ENCODE results near the gene IL25. TPM values are rescaled to one million over a fixed set of nuclear protein-coding genes. Genes with fewer than 3 reads are reported as not detected.

Gene IL25
- total and polyA plus RNA-seq, 2 of the 8 experiments (the other 6 are each of a cell fraction or from before 2014, with no cell fraction given), result not detected

GRCh38 chr14:23324993-23325392, 47.6 kb upstream of the IL25 start:
- Histone ChIP-seq H3K4me1 (replicated peaks in 1 of 4; ENCODE audit: control insufficient read depth in 3 of 4, insufficient read depth in 4 of 4, low read length in 3 of 4) (peaks cover 0 to 6% (median 2%) of the 10 kb centered on the region in 4 experiments; a peak in 6 of 7 replicates), H4K5ac (ENCODE audit: insufficient read length, low read depth, low read length) (no peak overlapping the region), H3K4me2 (ENCODE audit: insufficient read depth in 1 of 2, low read depth in 2 of 2, low read length in 2 of 2) (no peak overlapping the region), H3K27me3 (replicated peaks in 1 of 4; ENCODE audit: control insufficient read depth in 3 of 4, extremely low read depth in 1 of 4, insufficient read depth in 3 of 4, low read length in 3 of 4) (no peaks in the 10 kb centered on the region), H3K79me2 (ENCODE audit: control insufficient read depth in 1 of 2, insufficient read depth in 2 of 2, low read length in 2 of 2) (peaks cover 11 to 17% of the 10 kb centered on the region in 2 experiments), H2BK5ac (ENCODE audit: low read depth, low read length) (no peak overlapping the region), H4K20me1 (replicated peaks in 1 of 2; ENCODE audit: control insufficient read depth in 1 of 2, insufficient read depth in 2 of 2, low read length in 2 of 2) (no peaks in the 10 kb centered on the region), H3K56ac (replicated peaks; ENCODE audit: insufficient read length, low read depth, low read length) (no peak overlapping the region), H3K79me1 (ENCODE audit: low read depth, low read length) (peaks cover 10% of the 10 kb centered on the region; the same call in 1 of the 2 replicates), H2AK5ac (ENCODE audit: low read depth, low read length) (no peak overlapping the region), H3K23me2 (ENCODE audit: low read depth, low read length) (peaks cover 10% of the 10 kb centered on the region), H3K14ac (ENCODE audit: insufficient read length) (no peak overlapping the region), H2BK12ac (ENCODE audit: low read depth, low read length) (no peak overlapping the region), H3K36me3 (ENCODE audit: control insufficient read depth in 2 of 4, insufficient read depth in 4 of 4, low read length in 3 of 4) (peaks cover 9 to 35% (median 24%) of the 10 kb centered on the region in 4 experiments; a peak in 7 of 8 replicates), H3K4ac (replicated peaks; ENCODE audit: insufficient read length, low read depth, low read length) (no peak overlapping the region), H3K9ac (replicated peaks in 1 of 4; ENCODE audit: extremely low read depth in 1 of 4, low read depth in 3 of 4, low read length in 3 of 4) (no peak overlapping the region), H2BK120ac (replicated peaks; ENCODE audit: low read depth, low read length) (no peak overlapping the region), H3K4me3 (ENCODE audit: extremely low read depth in 1 of 4, insufficient read depth in 2 of 4, low read depth in 3 of 4, low read length in 4 of 4) (no peak overlapping the region), H3K27ac (ENCODE audit: low read depth, low read length) (no peak overlapping the region), H4K8ac (ENCODE audit: extremely low read depth, insufficient read depth, low read length) (no peak overlapping the region), H2BK20ac (ENCODE audit: low read length) (no peak overlapping the region), H2AFZ (ENCODE audit: low read length) (no peak overlapping the region), H3K23ac (ENCODE audit: insufficient read length) (no peak overlapping the region), H3K18ac (ENCODE audit: extremely low read depth, low read length) (no peak overlapping the region), H4K91ac (replicated peaks; ENCODE audit: insufficient read length, low read length) (no peak overlapping the region), H3K9me3 (ENCODE audit: insufficient read depth in 2 of 2, low read depth in 1 of 2, low read length in 1 of 2) (no peaks in the 10 kb centered on the region), H2BK15ac (ENCODE audit: low read length) (no peak overlapping the region)
- ChIA-PET POLR2A (ENCODE audit: partially characterized antibody) (interaction anchor here (0.9 to 4.0 kb wide), 2 partner anchors 21 to 22 kb away, joined by 3 to 21 read pairs; partner anchors contain the start of gene PPP1R3E), CTCF (ENCODE audit: partially characterized antibody) (interaction anchor here (0.7 to 3.7 kb wide), 4 partner anchors 21 to 184 kb away, joined by 3 to 27 read pairs (median 3); no protein-coding TSS in a partner anchor)
- FAIRE-seq (no peak), DNase-seq (ENCODE audit: low read depth in 1 of 2, low spot score in 2 of 2) (peak in 1 of 2 experiments; percentile 24)
- WGBS, 2 experiments (ENCODE audit: extremely low coverage in 1 of 2, insufficient coverage in 1 of 2, insufficient read length in 1 of 2, insufficient replicate concordance in 2 of 2, low coverage in 1 of 2, low lambda C conversion rate in 2 of 2, missing lambda C conversion rate in 1 of 2), result 97% methylated on average over 5 of the region's 7 CpGs; no CpG with 5 or more reads in 1 of the 2 experiments
- no peak for TF ChIP-seq SIX5 (IDR thresholded peaks at IDR 0.05; ENCODE audit: low read depth, low read length)
- no peak for TF ChIP-seq CHD1 (IDR thresholded peaks at IDR 0.05; ENCODE audit: low read depth, low read length)
- TF ChIP-seq ATF3 (IDR thresholded peaks at IDR 0.05; ENCODE audit: insufficient read depth, low read depth, low read length), result no peak
- no peak for TF ChIP-seq KDM5A (IDR thresholded peaks at IDR 0.05; ENCODE audit: low read length)
- TF ChIP-seq TAF1 (IDR thresholded peaks at IDR 0.05; ENCODE audit: low read depth, low read length), result no peak
- TF ChIP-seq CBX5 (IDR thresholded peaks at IDR 0.05; ENCODE audit: low read depth, low read length), result no peak
- TF ChIP-seq SAP30 (IDR thresholded peaks at IDR 0.05; ENCODE audit: insufficient read depth, insufficient replicate concordance, low read length), result no peak
- TF ChIP-seq GTF2F1 (IDR thresholded peaks at IDR 0.05; ENCODE audit: borderline replicate concordance, low read depth, low read length), result no peak
- no peak for TF ChIP-seq RFX5 (IDR thresholded peaks at IDR 0.05; ENCODE audit: borderline replicate concordance, low read depth, low read length)
- TF ChIP-seq SIRT6 (IDR thresholded peaks at IDR 0.05; ENCODE audit: low read length), result no peak
- TF ChIP-seq POLR2AphosphoS5 (IDR thresholded peaks at IDR 0.05; ENCODE audit: low read depth, low read length), result no peak
- TF ChIP-seq KDM1A (IDR thresholded peaks at IDR 0.05; ENCODE audit: borderline replicate concordance, low read length), result no peak
- TF ChIP-seq EP300 (IDR thresholded peaks at IDR 0.05; ENCODE audit: borderline replicate concordance in 1 of 2, low read depth in 2 of 2, low read length in 2 of 2), result no peak
- TF ChIP-seq EGR1 (IDR thresholded peaks at IDR 0.05; ENCODE audit: borderline replicate concordance, low read depth, low read length), result no peak

Data from H1 (cell line).